HG02884 (cell line): ENCODE results near the gene FREY1.

ENCODE experiments used
- ATAC-seq: cut with Tn5 transposase; IDR thresholded peaks from one replicate; pipeline ENCODE4 v1.9.1; 2021; ENCODE audit warnings: mild to moderate bottlenecking, moderate library complexity; ENCODE audit not compliant: unreplicated experiment

Gene FREY1

DNA sequence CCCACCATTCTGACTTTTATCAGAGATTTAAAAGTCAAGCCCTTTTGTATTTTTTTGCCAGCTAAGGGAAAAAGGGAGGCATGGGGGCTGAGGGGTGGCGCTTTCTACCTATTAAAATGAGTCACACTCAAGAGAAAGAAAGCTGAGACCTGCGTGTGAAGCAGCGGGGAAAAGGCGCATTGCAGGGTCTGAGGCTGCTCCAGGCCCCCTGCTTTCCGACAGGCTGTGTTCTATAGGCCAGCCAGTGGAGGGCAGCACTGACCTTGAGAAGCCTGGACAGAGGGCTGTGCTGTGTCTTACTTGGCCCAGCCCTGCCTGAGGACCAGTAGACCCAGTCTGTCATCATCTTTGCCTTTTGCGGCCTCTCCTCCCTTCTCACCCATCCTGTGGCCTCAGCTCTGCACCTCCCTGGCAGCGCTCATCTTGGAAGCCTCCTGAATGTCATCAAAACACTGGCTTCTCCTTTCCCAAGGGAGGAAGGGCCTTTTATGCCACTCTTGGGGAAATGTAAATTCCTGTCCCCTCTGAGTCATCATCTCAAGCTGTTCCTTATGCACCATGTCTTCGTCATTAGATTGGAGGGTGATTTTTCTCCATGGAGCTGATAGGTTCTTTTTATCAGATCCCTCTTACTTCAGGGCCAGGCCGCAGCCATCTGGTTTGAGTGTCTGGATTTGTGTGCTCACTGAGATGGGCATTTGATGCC is 34.3 kb downstream of the FREY1 start:
- no peak for ATAC-seq

DNA sequence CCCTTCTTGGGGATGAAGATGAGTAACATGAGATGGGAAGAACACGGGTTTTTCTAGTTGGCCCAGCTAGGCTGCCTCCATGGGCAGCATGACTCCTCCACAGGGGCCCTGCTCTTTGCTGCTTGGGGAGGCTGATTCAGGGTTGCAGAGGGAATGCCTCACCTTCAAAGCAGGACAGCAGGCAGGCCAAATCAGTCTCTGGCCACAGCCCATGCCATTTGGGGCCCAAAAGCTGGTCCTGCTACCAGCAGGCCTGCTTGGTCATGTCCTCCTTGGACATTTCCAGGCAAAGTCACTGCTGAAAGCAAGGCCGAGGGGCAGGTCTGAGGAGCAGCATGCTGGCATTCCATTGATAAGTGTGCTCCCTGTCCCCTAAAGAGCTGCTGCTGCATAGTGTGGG is 35.4 kb downstream of the FREY1 start:
- ATAC-seq: no peak

DNA sequence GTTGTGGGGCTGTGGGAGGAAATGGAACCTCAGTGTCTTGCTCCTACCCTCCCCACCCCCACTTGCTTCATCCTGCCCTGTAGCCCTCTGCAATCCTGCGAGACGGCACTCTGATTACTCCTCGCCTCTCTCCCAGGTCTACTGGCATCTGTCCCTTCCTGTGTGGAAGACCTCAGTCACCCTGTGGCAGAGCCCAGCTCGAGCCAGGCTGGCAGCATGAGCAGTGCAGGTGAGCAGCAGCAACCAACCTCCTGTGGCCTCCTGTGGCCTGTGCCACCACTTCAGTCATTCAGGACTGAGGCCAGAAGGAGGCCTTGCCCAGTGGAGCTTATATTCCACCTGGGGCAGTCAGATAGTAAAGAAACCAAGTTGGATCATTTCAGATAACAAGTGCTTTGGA is 36.4 kb downstream of the FREY1 start:
- ATAC-seq: no peak

DNA sequence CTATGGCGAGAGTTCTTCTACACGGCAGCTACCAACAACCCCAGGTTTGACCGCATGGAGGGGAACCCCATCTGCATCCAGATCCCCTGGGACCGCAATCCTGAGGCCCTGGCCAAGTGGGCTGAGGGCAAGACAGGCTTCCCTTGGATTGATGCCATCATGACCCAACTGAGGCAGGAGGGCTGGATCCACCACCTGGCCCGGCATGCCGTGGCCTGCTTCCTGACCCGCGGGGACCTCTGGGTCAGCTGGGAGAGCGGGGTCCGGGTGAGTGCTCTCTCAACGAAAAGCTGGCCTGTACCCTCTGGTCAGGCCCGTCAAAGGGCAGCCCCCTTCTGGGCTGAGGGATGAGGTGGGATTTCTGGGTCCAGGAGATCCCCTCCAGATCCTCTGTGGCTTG is 37.5 kb downstream of the FREY1 start:
- no peak for ATAC-seq

DNA sequence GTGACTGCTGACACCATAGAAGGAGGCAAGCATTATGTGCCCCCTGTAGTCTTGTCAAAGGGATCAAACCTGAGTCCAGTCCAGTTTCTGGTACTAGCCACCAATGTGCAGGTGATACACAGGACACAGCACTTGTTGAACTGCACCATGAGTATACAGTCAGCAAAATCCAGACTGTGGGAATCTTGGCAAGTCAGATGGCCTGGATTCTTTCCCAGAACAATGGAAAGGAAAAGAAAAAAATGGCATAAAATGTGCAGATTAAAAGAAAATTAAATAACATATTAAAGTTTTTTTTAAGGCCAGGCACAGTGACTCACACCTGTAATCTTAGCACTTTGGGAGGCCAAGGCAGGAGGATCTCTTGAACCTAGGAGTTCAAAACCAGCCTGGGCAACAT is 43.0 kb downstream of the FREY1 start:
- ATAC-seq: no peak

DNA sequence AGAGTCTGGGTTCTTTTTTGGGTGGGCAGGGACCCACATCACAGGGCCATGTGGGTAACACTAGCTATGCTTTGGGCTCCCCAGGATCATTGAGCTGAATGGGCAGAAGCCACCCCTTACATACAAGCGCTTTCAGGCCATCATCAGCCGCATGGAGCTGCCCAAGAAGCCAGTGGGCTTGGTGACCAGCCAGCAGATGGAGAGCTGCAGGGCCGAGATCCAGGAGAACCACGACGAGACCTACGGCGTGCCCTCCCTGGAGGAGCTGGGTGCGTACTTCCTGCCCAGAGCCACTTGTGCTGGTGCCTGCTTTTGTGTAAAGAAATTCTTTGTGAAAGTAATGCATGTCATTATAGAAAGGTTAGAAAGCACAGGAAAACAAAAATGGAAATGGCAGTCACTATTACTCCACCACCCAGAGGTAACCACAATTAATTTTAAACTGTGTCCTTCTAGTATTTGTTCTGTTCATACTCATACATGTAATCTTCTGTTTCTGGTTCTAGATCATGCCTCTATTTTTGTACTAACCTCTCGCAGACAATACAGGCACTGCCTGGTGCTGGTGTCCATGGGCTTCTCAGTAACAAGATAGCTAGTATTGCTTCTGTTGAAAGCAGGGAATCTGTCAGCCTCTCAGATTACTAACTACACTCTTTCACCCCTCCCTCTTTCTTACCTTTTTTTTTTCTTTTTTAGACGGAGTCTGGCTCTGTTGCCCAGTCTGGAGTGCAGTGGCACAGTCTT is 46.1 kb downstream of the FREY1 start:
- ATAC-seq: no peak

DNA sequence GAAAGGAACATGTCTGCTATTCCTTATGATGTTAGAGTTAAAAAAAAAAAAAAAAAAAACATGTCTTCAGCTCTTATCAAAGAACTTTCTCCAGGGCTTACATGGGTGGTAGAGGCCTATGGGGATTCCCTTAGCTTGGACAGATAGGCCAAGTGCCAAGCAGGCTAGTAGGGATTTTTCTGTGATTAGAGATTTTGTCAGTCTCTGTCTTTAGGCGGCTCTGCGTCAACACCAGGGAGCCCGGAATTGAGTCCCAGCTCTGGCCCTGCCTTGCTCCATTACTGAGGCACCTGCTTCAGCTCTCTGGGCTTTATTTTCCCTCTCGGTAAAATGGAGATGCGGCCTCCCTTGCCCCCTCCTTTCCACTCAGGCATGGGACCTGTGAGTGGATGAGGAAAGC is 46.7 kb downstream of the FREY1 start:
- ATAC-seq: no peak

DNA sequence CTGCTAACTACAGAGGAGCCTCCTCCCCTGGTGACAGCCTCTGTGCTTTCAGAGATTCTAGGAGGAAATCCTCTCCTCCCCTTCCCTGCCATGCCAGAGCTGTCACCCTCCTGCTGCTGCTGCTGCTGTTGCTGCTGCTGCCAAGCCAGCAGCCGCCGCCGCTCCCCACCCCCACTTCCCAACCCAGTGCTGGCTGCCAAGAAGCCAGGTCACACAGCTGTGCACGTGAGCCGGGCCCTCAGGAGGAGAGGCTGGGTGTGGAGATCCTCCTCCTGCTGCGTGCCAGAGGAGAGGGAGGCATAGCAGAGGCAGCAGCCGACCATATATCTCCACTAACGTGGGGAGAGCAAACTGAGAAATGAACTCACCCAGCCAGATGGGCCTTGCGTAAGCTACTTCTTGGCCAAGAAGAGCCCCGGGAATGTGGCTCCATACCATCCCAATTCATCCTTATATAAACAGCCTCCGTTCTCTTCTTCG is 47.4 kb downstream of the FREY1 start:
- ATAC-seq: no peak

GRCh38 chr11:45858751-45859398 is 48.2 kb downstream of the FREY1 start:
- ATAC-seq: no peak

GRCh38 chr11:45857961-45858474 is 49.1 kb downstream of the FREY1 start:
- ATAC-seq: no peak
